WTC11 (cell line): ENCODE measurements around the gene TXNRD1. TPM values are rescaled to one million over a fixed set of nuclear protein-coding genes. Genes with fewer than 3 reads are reported as not detected.

Source experiments
- ATAC-seq: fragments of 200-7000 bp; cut with Tn5 transposase; 2 replicates; pipeline ENCODE4 v1.10.0; 2021; ENCODE audit warnings: mild to moderate bottlenecking, moderate library complexity
- CTCF ChIA-PET: fragments of 300-600 bp; sonication (Branson Sonifier 250); formaldehyde crosslinking; loops from one replicate; lab custom pipeline; 2021; ENCODE audit warnings: antibody characterized with exemption; lab: Charles Lee
- POLR2A ChIA-PET: fragments of 350-600 bp; sonication (Branson Sonifier 250); formaldehyde crosslinking; loops from one replicate; lab custom pipeline; 2021; ENCODE audit warnings: antibody characterized with exemption; lab: Charles Lee
- DNase-seq: peaks from one replicate; pipeline ENCODE4 v3.0.0; 2021; ENCODE audit warnings: low spot score
- H3K27ac Mint-ChIP-seq: 2 replicates; pipeline ENCODE4 v1.8.0; 2021; ENCODE audit warnings: mixed read lengths
- H3K27me3 Mint-ChIP-seq: 2 replicates; pipeline ENCODE4 v1.8.0; 2021; ENCODE audit warnings: low read depth, mild to moderate bottlenecking, moderate library complexity, mixed read lengths
- H3K36me3 Mint-ChIP-seq: 2 replicates; pipeline ENCODE4 v1.8.0; 2021; ENCODE audit warnings: mixed read lengths
- H3K4me1 Mint-ChIP-seq: 2 replicates; pipeline ENCODE4 v1.8.0; 2022; ENCODE audit warnings: mixed read lengths
- H3K4me3 Mint-ChIP-seq: 2 replicates; pipeline ENCODE4 v1.8.0; 2021; ENCODE audit warnings: mild to moderate bottlenecking, moderate library complexity, mixed read lengths
- H3K9me3 Mint-ChIP-seq: 2 replicates; pipeline ENCODE4 v1.8.0; 2021; ENCODE audit warnings: mixed read lengths
- CBFB ChIP-seq: sonication (generic); formaldehyde crosslinking; IDR thresholded peaks from 2 replicates; pipeline ENCODE4 v1.8.1; 2022; ENCODE audit warnings: mild to moderate bottlenecking, low read depth, missing genetic modification reagents
- ERG ChIP-seq: fragments of 250-450 bp; sonication (Bioruptor Pico); IDR thresholded peaks from 2 replicates; pipeline ENCODE4 v1.8.0; 2021; ENCODE audit warnings: mild to moderate bottlenecking
- HMGXB4 ChIP-seq: sonication (generic); formaldehyde crosslinking; IDR thresholded peaks from 2 replicates; pipeline ENCODE4 v1.8.1; 2023; ENCODE audit warnings: mild to moderate bottlenecking, moderate library complexity, missing genetic modification reagents
- IRF2 ChIP-seq: sonication (generic); formaldehyde crosslinking; IDR thresholded peaks from 2 replicates; pipeline ENCODE4 v1.8.0; 2022; ENCODE audit warnings: low read depth, missing genetic modification reagents, borderline replicate concordance
- JUN ChIP-seq: sonication (generic); formaldehyde crosslinking; IDR thresholded peaks from 2 replicates; pipeline ENCODE4 v1.8.0; 2023; ENCODE audit warnings: mild to moderate bottlenecking, missing genetic modification reagents
- NR2C2 ChIP-seq: sonication (generic); formaldehyde crosslinking; IDR thresholded peaks from 2 replicates; pipeline ENCODE4 v1.8.0; 2022; ENCODE audit warnings: mild to moderate bottlenecking, missing genetic modification reagents
- OVOL2 ChIP-seq: fragments of 250-450 bp; sonication (Bioruptor Pico); IDR thresholded peaks from 2 replicates; pipeline ENCODE4 v1.9.0; 2021; ENCODE audit warnings: mild to moderate bottlenecking, borderline replicate concordance
- SMAD4 ChIP-seq: sonication (generic); formaldehyde crosslinking; IDR thresholded peaks from 2 replicates; pipeline ENCODE4 v1.8.0; 2022; ENCODE audit warnings: mild to moderate bottlenecking, missing genetic modification reagents
- SOX15 ChIP-seq: fragments of 250-450 bp; sonication (Bioruptor Pico); IDR thresholded peaks from 2 replicates; pipeline ENCODE4 v1.9.0; 2021; ENCODE audit warnings: mild to moderate bottlenecking
- USF2 ChIP-seq: sonication (generic); formaldehyde crosslinking; IDR thresholded peaks from 2 replicates; pipeline ENCODE4 v1.8.1; 2023; ENCODE audit warnings: mild to moderate bottlenecking, missing genetic modification reagents, moderate library complexity
- ZNF138 ChIP-seq: sonication (generic); formaldehyde crosslinking; conservative IDR thresholded peaks from 2 replicates; pipeline ENCODE4 v1.8.1; 2022; ENCODE audit warnings: mild to moderate bottlenecking, moderate library complexity, missing genetic modification reagents
- ZNF396 ChIP-seq: fragments of 250-450 bp; sonication (Bioruptor Pico); IDR thresholded peaks from 2 replicates; pipeline ENCODE4 v1.8.0; 2021; ENCODE audit warnings: mild to moderate bottlenecking, moderate library complexity, borderline replicate concordance
- total RNA-seq: library from RNA; stranded (reverse); gene quantifications from 3 replicates; pipeline ENCODE4 v1.2.3, GENCODE V29; 2021
- TF ChIP-seq, protein P1 (sequence below): sonication (generic); formaldehyde crosslinking; IDR thresholded peaks from 2 replicates; pipeline ENCODE4 v1.8.1; 2023; ENCODE audit warnings: mild to moderate bottlenecking, missing genetic modification reagents, borderline replicate concordance
- TF ChIP-seq, protein P2 (sequence below): sonication (generic); formaldehyde crosslinking; IDR thresholded peaks from 2 replicates; pipeline ENCODE4 v1.8.1; 2022; ENCODE audit warnings: mild to moderate bottlenecking, moderate library complexity, missing genetic modification reagents
- TF ChIP-seq, protein P3 (sequence below): fragments of 250-450 bp; sonication (Bioruptor Pico); IDR thresholded peaks from 2 replicates; pipeline ENCODE4 v1.9.0; 2021; ENCODE audit warnings: mild to moderate bottlenecking, borderline replicate concordance

The TXNRD1 gene
- total RNA-seq, 1 experiment from 2014 or later = 113 TPM

DNA sequence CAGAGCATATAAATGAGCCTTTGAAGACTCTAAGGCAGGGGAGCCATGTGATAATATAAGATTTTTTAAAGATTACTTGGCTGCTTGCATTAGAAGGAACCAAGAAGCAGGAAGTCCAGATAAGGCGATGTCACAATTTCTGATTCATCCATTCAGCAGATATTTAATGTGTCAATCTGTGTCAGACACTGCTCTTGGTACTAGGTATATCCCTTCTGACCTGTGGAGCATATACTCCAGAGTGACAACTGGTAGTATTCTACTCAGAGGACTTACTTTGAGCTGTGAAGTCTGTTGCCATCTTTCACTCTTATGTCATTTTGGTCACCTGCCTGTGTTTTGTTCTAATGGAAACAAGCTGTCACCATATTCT, 98.6 kb downstream of the TXNRD1 start (continued):
- no peak for TF ChIP-seq USF2 (CRISPR knock-in tag)
- TF ChIP-seq IRF2 = no peak

- Mint-ChIP-seq H3K36me3 (peaks cover 73% of the 10 kb centered on the region), H3K27ac (no peak overlapping the region), H3K27me3 (no peaks in the 10 kb centered on the region), H3K4me1 (no peaks in the 10 kb centered on the region), H3K4me3 (no peak overlapping the region), H3K9me3 (no peaks in the 10 kb centered on the region)
- ChIA-PET CTCF (no interaction called here), POLR2A (interaction anchor here (0.6 kb wide), 1 partner anchor 261 kb away, joined by 4 read pairs; no protein-coding TSS in a partner anchor)
- TF ChIP-seq JUN (no peak), ZNF396 (CRISPR knock-in tag) (no peak), NR2C2 (CRISPR knock-in tag) (no peak), SOX15 (no peak), ERG (CRISPR knock-in tag) (no peak), OVOL2 (CRISPR knock-in tag) (no peak), ZNF138 (CRISPR knock-in tag) (no peak), IRF2 (no peak), USF2 (CRISPR knock-in tag) (no peak)
- TF ChIP-seq, protein P1, sequence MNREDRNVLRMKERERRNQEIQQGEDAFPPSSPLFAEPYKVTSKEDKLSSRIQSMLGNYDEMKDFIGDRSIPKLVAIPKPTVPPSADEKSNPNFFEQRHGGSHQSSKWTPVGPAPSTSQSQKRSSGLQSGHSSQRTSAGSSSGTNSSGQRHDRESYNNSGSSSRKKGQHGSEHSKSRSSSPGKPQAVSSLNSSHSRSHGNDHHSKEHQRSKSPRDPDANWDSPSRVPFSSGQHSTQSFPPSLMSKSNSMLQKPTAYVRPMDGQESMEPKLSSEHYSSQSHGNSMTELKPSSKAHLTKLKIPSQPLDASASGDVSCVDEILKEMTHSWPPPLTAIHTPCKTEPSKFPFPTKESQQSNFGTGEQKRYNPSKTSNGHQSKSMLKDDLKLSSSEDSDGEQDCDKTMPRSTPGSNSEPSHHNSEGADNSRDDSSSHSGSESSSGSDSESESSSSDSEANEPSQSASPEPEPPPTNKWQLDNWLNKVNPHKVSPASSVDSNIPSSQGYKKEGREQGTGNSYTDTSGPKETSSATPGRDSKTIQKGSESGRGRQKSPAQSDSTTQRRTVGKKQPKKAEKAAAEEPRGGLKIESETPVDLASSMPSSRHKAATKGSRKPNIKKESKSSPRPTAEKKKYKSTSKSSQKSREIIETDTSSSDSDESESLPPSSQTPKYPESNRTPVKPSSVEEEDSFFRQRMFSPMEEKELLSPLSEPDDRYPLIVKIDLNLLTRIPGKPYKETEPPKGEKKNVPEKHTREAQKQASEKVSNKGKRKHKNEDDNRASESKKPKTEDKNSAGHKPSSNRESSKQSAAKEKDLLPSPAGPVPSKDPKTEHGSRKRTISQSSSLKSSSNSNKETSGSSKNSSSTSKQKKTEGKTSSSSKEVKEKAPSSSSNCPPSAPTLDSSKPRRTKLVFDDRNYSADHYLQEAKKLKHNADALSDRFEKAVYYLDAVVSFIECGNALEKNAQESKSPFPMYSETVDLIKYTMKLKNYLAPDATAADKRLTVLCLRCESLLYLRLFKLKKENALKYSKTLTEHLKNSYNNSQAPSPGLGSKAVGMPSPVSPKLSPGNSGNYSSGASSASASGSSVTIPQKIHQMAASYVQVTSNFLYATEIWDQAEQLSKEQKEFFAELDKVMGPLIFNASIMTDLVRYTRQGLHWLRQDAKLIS (CRISPR knock-in tag) = no peak
- TF ChIP-seq, protein P2, sequence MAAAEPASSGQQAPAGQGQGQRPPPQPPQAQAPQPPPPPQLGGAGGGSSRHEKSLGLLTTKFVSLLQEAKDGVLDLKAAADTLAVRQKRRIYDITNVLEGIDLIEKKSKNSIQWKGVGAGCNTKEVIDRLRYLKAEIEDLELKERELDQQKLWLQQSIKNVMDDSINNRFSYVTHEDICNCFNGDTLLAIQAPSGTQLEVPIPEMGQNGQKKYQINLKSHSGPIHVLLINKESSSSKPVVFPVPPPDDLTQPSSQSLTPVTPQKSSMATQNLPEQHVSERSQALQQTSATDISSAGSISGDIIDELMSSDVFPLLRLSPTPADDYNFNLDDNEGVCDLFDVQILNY (CRISPR knock-in tag) = no peak
- DNase-seq (no peak), ATAC-seq (no peak)
Measured at GRCh38 chr12:104315326-104316224, 100.0 kb downstream of the TXNRD1 start.

GRCh38 chr12:104316936-104317335, 101.4 kb downstream of the TXNRD1 start:
- Mint-ChIP-seq H3K36me3 (peaks cover 77% of the 10 kb centered on the region), H3K9me3 (peaks cover 1% of the 10 kb centered on the region), H3K27ac (no peak overlapping the region), H3K4me3 (no peak overlapping the region), H3K4me1 (no peaks in the 10 kb centered on the region), H3K27me3 (no peaks in the 10 kb centered on the region)
- CTCF ChIA-PET = interaction anchor here (1.4 kb wide), 1 partner anchor 101 kb away, joined by 3 read pairs; no protein-coding TSS in a partner anchor
- no peak for DNase-seq
- POLR2A ChIA-PET = no interaction called here
- ATAC-seq = no peak
- TF ChIP-seq HMGXB4 (CRISPR knock-in tag) = no peak
- TF ChIP-seq SMAD4 (CRISPR knock-in tag) = no peak
- TF ChIP-seq CBFB (CRISPR knock-in tag) = no peak
- TF ChIP-seq, protein P3, sequence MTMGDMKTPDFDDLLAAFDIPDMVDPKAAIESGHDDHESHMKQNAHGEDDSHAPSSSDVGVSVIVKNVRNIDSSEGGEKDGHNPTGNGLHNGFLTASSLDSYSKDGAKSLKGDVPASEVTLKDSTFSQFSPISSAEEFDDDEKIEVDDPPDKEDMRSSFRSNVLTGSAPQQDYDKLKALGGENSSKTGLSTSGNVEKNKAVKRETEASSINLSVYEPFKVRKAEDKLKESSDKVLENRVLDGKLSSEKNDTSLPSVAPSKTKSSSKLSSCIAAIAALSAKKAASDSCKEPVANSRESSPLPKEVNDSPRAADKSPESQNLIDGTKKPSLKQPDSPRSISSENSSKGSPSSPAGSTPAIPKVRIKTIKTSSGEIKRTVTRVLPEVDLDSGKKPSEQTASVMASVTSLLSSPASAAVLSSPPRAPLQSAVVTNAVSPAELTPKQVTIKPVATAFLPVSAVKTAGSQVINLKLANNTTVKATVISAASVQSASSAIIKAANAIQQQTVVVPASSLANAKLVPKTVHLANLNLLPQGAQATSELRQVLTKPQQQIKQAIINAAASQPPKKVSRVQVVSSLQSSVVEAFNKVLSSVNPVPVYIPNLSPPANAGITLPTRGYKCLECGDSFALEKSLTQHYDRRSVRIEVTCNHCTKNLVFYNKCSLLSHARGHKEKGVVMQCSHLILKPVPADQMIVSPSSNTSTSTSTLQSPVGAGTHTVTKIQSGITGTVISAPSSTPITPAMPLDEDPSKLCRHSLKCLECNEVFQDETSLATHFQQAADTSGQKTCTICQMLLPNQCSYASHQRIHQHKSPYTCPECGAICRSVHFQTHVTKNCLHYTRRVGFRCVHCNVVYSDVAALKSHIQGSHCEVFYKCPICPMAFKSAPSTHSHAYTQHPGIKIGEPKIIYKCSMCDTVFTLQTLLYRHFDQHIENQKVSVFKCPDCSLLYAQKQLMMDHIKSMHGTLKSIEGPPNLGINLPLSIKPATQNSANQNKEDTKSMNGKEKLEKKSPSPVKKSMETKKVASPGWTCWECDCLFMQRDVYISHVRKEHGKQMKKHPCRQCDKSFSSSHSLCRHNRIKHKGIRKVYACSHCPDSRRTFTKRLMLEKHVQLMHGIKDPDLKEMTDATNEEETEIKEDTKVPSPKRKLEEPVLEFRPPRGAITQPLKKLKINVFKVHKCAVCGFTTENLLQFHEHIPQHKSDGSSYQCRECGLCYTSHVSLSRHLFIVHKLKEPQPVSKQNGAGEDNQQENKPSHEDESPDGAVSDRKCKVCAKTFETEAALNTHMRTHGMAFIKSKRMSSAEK (CRISPR knock-in tag) = no peak
- TF ChIP-seq ERG (CRISPR knock-in tag) = no peak
